ENCODE data around the gene GZMB.
"Not testable (repeated sequence)": the region's sequence is repeated elsewhere in the genome, so short reads cannot be mapped to it uniquely, and the experiment has no call there.

The GZMB gene

GRCh38 chr14:24634158-24634557 lies at the start of gene GZMB:
Gene GZMB, minus strand, starts transcription at chr14:24634190. Its CDS starts 30 bp downstream, at chr14:24634160.
- DNase-seq (ENCODE audit: low spot score) = no peak

GRCh38 chr14:24681056-24681455 lies 47.1 kb upstream of the GZMB start:
- DNase-seq (ENCODE audit: low spot score) = no peak

GRCh38 chr14:24680516-24680915 lies 46.5 kb upstream of the GZMB start:
- no peak for DNase-seq (ENCODE audit: low spot score)

- DNase-seq (ENCODE audit: low spot score) = no peak
These were observed 45.4 kb upstream of the GZMB start for GRCh38 chr14:24679248-24679961.

GRCh38 chr14:24678801-24679247 lies 44.8 kb upstream of the GZMB start:
- peak; percentile 87 for DNase-seq (ENCODE audit: low spot score)

GRCh38 chr14:24677956-24678355 lies 44.0 kb upstream of the GZMB start:
- no peak for DNase-seq (ENCODE audit: low spot score)

GRCh38 chr14:24674204-24674970 lies 40.4 kb upstream of the GZMB start:
- DNase-seq (ENCODE audit: low spot score) = no peak

GRCh38 chr14:24673534-24674203 lies 39.7 kb upstream of the GZMB start:
- DNase-seq (ENCODE audit: low spot score) = no peak

GRCh38 chr14:24673059-24673458 lies 39.1 kb upstream of the GZMB start:
- DNase-seq (ENCODE audit: low spot score) = no peak

- DNase-seq (ENCODE audit: low spot score) = no peak
These were observed 36.6 kb upstream of the GZMB start for GRCh38 chr14:24670594-24670993.

- no peak for DNase-seq (ENCODE audit: low spot score)
These were observed 35.7 kb upstream of the GZMB start for GRCh38 chr14:24669651-24670050.

- DNase-seq (ENCODE audit: low spot score) = no peak
These were observed 31.5 kb upstream of the GZMB start for GRCh38 chr14:24665440-24665991.

GRCh38 chr14:24664366-24664765 lies 30.4 kb upstream of the GZMB start:
- DNase-seq (ENCODE audit: low spot score) = no peak

- DNase-seq (ENCODE audit: low spot score) = no peak
These were observed 28.8 kb upstream of the GZMB start for GRCh38 chr14:24662753-24663152.

GRCh38 chr14:24659916-24660570 lies 26.1 kb upstream of the GZMB start:
- no peak for DNase-seq (ENCODE audit: low spot score)

- not testable (repeated sequence) for DNase-seq (ENCODE audit: low spot score)
These were observed 14.4 kb upstream of the GZMB start for GRCh38 chr14:24648361-24648760.

GRCh38 chr14:24639905-24640304 lies 5.9 kb upstream of the GZMB start:
- DNase-seq (ENCODE audit: low spot score) = no peak

- no peak for DNase-seq (ENCODE audit: low spot score)
These were observed 5.3 kb upstream of the GZMB start for GRCh38 chr14:24639270-24639669.

- DNase-seq (ENCODE audit: low spot score) = no peak
These were observed 637 bp downstream of the GZMB start for GRCh38 chr14:24633353-24633752.

GRCh38 chr14:24632761-24633160 lies 1.2 kb downstream of the GZMB start:
- no peak for DNase-seq (ENCODE audit: low spot score)

- DNase-seq (ENCODE audit: low spot score) = no peak
These were observed 1.7 kb downstream of the GZMB start for GRCh38 chr14:24632336-24632735.

GRCh38 chr14:24631749-24632335 lies 2.1 kb downstream of the GZMB start:
- no peak for DNase-seq (ENCODE audit: low spot score)

All from AG08395 (cell line).